Activated CD8-positive, alpha-beta memory T cell treated with anti-CD3 and anti-CD28 coated beads, Interleukin-2, amount 10 ng/mL, durations not matched to agents 7 days and 5 days (primary cell): ENCODE results near the gene RAE1. TPM values are rescaled to one million over a fixed set of nuclear protein-coding genes. Genes with fewer than 3 reads are reported as not detected.

Experiments
- ATAC-seq: fragments of 150-1000 bp; cut with Tn5 transposase; one replicate; pipeline ENCODE4 v1.10.0; 2021; ENCODE audit warnings: moderate library complexity
- CTCF ChIA-PET: fragments of 350-600 bp; sonication (Branson Sonifier 250); formaldehyde crosslinking; loops from one replicate; lab custom pipeline; 2021; ENCODE audit warnings: antibody characterized with exemption; lab: Charles Lee
- DNase-seq: peaks from one replicate; pipeline ENCODE4 v3.0.0-alpha.2; 2020
- H3K27ac Mint-ChIP-seq: one replicate; pipeline ENCODE4 v1.8.0; 2021; ENCODE audit warnings: mild to moderate bottlenecking, mixed read lengths
- H3K27me3 Mint-ChIP-seq: one replicate; pipeline ENCODE4 v1.8.0; 2021; ENCODE audit warnings: mixed read lengths
- H3K36me3 Mint-ChIP-seq: one replicate; pipeline ENCODE4 v1.8.0; 2021; ENCODE audit warnings: mild to moderate bottlenecking, mixed read lengths
- H3K4me1 Mint-ChIP-seq: one replicate; pipeline ENCODE4 v1.8.0; 2021; ENCODE audit warnings: mixed read lengths
- H3K4me3 Mint-ChIP-seq: one replicate; pipeline ENCODE4 v1.8.0; 2021; ENCODE audit warnings: mild to moderate bottlenecking, moderate library complexity, mixed read lengths
- H3K9me3 Mint-ChIP-seq: one replicate; pipeline ENCODE4 v1.8.0; 2022; ENCODE audit warnings: low read depth, mixed read lengths
- total RNA-seq, 2 experiments: library from RNA; stranded (reverse); gene quantifications; one replicate each; pipeline ENCODE4 v1.2.3, GENCODE V29; 2021

Gene RAE1
- total RNA-seq, 2 experiments from 2014 or later = 31.4 to 37.5 TPM

GRCh38 chr20:57380081-57380750 lies 29.2 kb downstream of the RAE1 start:
- ATAC-seq (no peak), DNase-seq (no peak)
- H3K4me1 Mint-ChIP-seq = peaks cover 51% of the 10 kb centered on the region
- CTCF ChIA-PET = interaction anchor here (1.0 to 5.0 kb wide), 10 partner anchors 10 to 235 kb away, joined by 3 to 27 read pairs (median 5); no protein-coding TSS in a partner anchor
- no peak overlapping the region for H3K27ac Mint-ChIP-seq
- no peaks in the 10 kb centered on the region for H3K27me3 Mint-ChIP-seq
- H3K36me3 Mint-ChIP-seq = peaks cover 23% of the 10 kb centered on the region
- H3K4me3 Mint-ChIP-seq = no peak overlapping the region
- no peaks in the 10 kb centered on the region for H3K9me3 Mint-ChIP-seq

- no peaks in the 10 kb centered on the region for H3K27me3 Mint-ChIP-seq
- no peak overlapping the region for H3K27ac Mint-ChIP-seq
- no peaks in the 10 kb centered on the region for H3K9me3 Mint-ChIP-seq
- peak; percentile 63 for ATAC-seq
- CTCF ChIA-PET = interaction anchor here (0.7 to 5.0 kb wide), 22 partner anchors 8 to 214 kb away, joined by 3 to 27 read pairs (median 4); partner anchors contain the start of gene RBM38
- no peak overlapping the region for H3K4me3 Mint-ChIP-seq
- peak; percentile 89 for DNase-seq
- peaks cover 18% of the 10 kb centered on the region for H3K36me3 Mint-ChIP-seq
- H3K4me1 Mint-ChIP-seq = peaks cover 51% of the 10 kb centered on the region
Observed at GRCh38 chr20:57381596-57382503, 30.8 kb downstream of the RAE1 start.

- Mint-ChIP-seq H3K4me1 (peaks cover 44% of the 10 kb centered on the region), H3K27me3 (no peaks in the 10 kb centered on the region), H3K4me3 (no peak overlapping the region), H3K36me3 (peaks cover 11% of the 10 kb centered on the region), H3K27ac (no peak overlapping the region), H3K9me3 (no peaks in the 10 kb centered on the region)
- ATAC-seq = no peak
- CTCF ChIA-PET = interaction anchor here (0.7 to 5.0 kb wide), 18 partner anchors 8 to 120 kb away, joined by 3 to 27 read pairs (median 4); partner anchors contain the start of gene RBM38
- DNase-seq = no peak
Observed at GRCh38 chr20:57382516-57382915, 31.5 kb downstream of the RAE1 start.

- no peak for ATAC-seq
- Mint-ChIP-seq H3K36me3 (peaks cover 6% of the 10 kb centered on the region), H3K27ac (no peak overlapping the region), H3K4me3 (no peak overlapping the region), H3K27me3 (no peaks in the 10 kb centered on the region), H3K4me1 (peaks cover 34% of the 10 kb centered on the region), H3K9me3 (no peaks in the 10 kb centered on the region)
- CTCF ChIA-PET = interaction anchor here (0.7 to 3.1 kb wide), 9 partner anchors 10 to 112 kb away, joined by 3 to 10 read pairs (median 3); no protein-coding TSS in a partner anchor
- no peak for DNase-seq
Observed at GRCh38 chr20:57383447-57384347, 32.6 kb downstream of the RAE1 start.

- no peak overlapping the region for H3K27ac Mint-ChIP-seq
- H3K4me3 Mint-ChIP-seq = no peak overlapping the region
- ATAC-seq (no peak), DNase-seq (no peak)
- no peaks in the 10 kb centered on the region for H3K9me3 Mint-ChIP-seq
- H3K27me3 Mint-ChIP-seq = no peaks in the 10 kb centered on the region
- CTCF ChIA-PET = interaction anchor here (1.1 to 1.2 kb wide), 2 partner anchors 9 to 109 kb away, joined by 3 read pairs; no protein-coding TSS in a partner anchor
- peaks cover 30% of the 10 kb centered on the region for H3K4me1 Mint-ChIP-seq
- peaks cover 4% of the 10 kb centered on the region for H3K36me3 Mint-ChIP-seq
Observed at GRCh38 chr20:57384486-57384885, 33.4 kb downstream of the RAE1 start.

GRCh38 chr20:57384953-57385761 lies 34.1 kb downstream of the RAE1 start:
- Mint-ChIP-seq H3K4me1 (peaks cover 31% of the 10 kb centered on the region), H3K27me3 (no peaks in the 10 kb centered on the region), H3K9me3 (no peaks in the 10 kb centered on the region), H3K27ac (no peak overlapping the region), H3K4me3 (no peak overlapping the region), H3K36me3 (peaks cover 3% of the 10 kb centered on the region)
- DNase-seq = no peak
- no peak for ATAC-seq
- CTCF ChIA-PET = interaction anchor here (1.1 kb wide), 1 partner anchor 107 kb away, joined by 3 read pairs; no protein-coding TSS in a partner anchor

- ATAC-seq (no peak), DNase-seq (no peak)
- peaks cover under 1% of the 10 kb centered on the region for H3K36me3 Mint-ChIP-seq
- no peak overlapping the region for H3K27ac Mint-ChIP-seq
- CTCF ChIA-PET = interaction anchor here (1.1 kb wide), 1 partner anchor 107 kb away, joined by 3 read pairs; no protein-coding TSS in a partner anchor
- H3K4me3 Mint-ChIP-seq = no peak overlapping the region
- H3K4me1 Mint-ChIP-seq = peaks cover 33% of the 10 kb centered on the region
- H3K27me3 Mint-ChIP-seq = no peaks in the 10 kb centered on the region
- no peaks in the 10 kb centered on the region for H3K9me3 Mint-ChIP-seq
Observed at GRCh38 chr20:57385940-57386339, 34.9 kb downstream of the RAE1 start.

- ATAC-seq (no peak), DNase-seq (no peak)
- H3K27me3 Mint-ChIP-seq = no peaks in the 10 kb centered on the region
- no peaks in the 10 kb centered on the region for H3K36me3 Mint-ChIP-seq
- no peak overlapping the region for H3K27ac Mint-ChIP-seq
- no peaks in the 10 kb centered on the region for H3K9me3 Mint-ChIP-seq
- H3K4me1 Mint-ChIP-seq = peaks cover 33% of the 10 kb centered on the region
- H3K4me3 Mint-ChIP-seq = no peak overlapping the region
- CTCF ChIA-PET = interaction anchor here (3.9 kb wide), 1 partner anchor 109 kb away, joined by 20 read pairs; no protein-coding TSS in a partner anchor
Observed at GRCh38 chr20:57386762-57387161, 35.7 kb downstream of the RAE1 start.

GRCh38 chr20:57387463-57387862 lies 36.4 kb downstream of the RAE1 start:
- Mint-ChIP-seq H3K4me3 (no peak overlapping the region), H3K36me3 (peaks cover 3% of the 10 kb centered on the region), H3K27ac (no peak overlapping the region), H3K27me3 (no peaks in the 10 kb centered on the region), H3K9me3 (no peaks in the 10 kb centered on the region), H3K4me1 (peaks cover 26% of the 10 kb centered on the region)
- DNase-seq (no peak), ATAC-seq (no peak)
- CTCF ChIA-PET = interaction anchor here (0.9 to 3.9 kb wide), 3 partner anchors 48 to 111 kb away, joined by 4 to 20 read pairs (median 4); no protein-coding TSS in a partner anchor

GRCh38 chr20:57387945-57388371 lies 36.9 kb downstream of the RAE1 start:
- Mint-ChIP-seq H3K36me3 (peaks cover 8% of the 10 kb centered on the region), H3K4me1 (peaks cover 23% of the 10 kb centered on the region), H3K9me3 (no peaks in the 10 kb centered on the region), H3K27me3 (no peaks in the 10 kb centered on the region), H3K27ac (no peak overlapping the region), H3K4me3 (no peak overlapping the region)
- ATAC-seq (no peak), DNase-seq (no peak)
- CTCF ChIA-PET = interaction anchor here (0.9 to 3.9 kb wide), 3 partner anchors 48 to 111 kb away, joined by 4 to 20 read pairs (median 4); no protein-coding TSS in a partner anchor

GRCh38 chr20:57388953-57389694 lies 38.1 kb downstream of the RAE1 start:
- CTCF ChIA-PET = interaction anchor here (0.6 to 3.9 kb wide), 14 partner anchors 7 to 1020 kb away, joined by 3 to 20 read pairs (median 4); no protein-coding TSS in a partner anchor
- no peaks in the 10 kb centered on the region for H3K27me3 Mint-ChIP-seq
- no peaks in the 10 kb centered on the region for H3K9me3 Mint-ChIP-seq
- peaks cover 28% of the 10 kb centered on the region for H3K4me1 Mint-ChIP-seq
- H3K27ac Mint-ChIP-seq = peak overlapping the region; percentile 93
- H3K36me3 Mint-ChIP-seq = peaks cover 19% of the 10 kb centered on the region
- DNase-seq (peak; percentile 67), ATAC-seq (peak; percentile 12)
- peak overlapping the region; percentile 71 for H3K4me3 Mint-ChIP-seq
